NT2/D1 (cell line): ENCODE measurements around the gene KDM8.

Experiments used
- SUZ12 ChIP-seq: IDR thresholded peaks from 2 replicates; pipeline ENCODE4 v1.6.1; 2011; ENCODE audit not compliant: insufficient read length, insufficient read depth; ENCODE audit errors: extremely low read depth
- YY1 ChIP-seq: IDR thresholded peaks from 2 replicates; pipeline ENCODE4 v1.6.1; 2011; ENCODE audit not compliant: insufficient read length, insufficient read depth
- ZNF274 ChIP-seq: IDR thresholded peaks from 2 replicates; pipeline ENCODE4 v1.6.1; 2011; ENCODE audit warnings: mild to moderate bottlenecking, low read depth, low read length

GRCh38 chr16:27193300-27193990 is 9.9 kb upstream of the KDM8 start:
- TF ChIP-seq ZNF274 (no peak), YY1 (no peak), SUZ12 (no peak)
